Raji (cell line): ENCODE results near the gene C16orf92.

Experiments used
- POLR2A ChIP-seq: IDR thresholded peaks from 2 replicates; pipeline ENCODE4 v1.6.1; 2011; ENCODE audit warnings: low read depth, low read length, control low read depth; ENCODE audit not compliant: insufficient read depth

The C16orf92 gene

DNA sequence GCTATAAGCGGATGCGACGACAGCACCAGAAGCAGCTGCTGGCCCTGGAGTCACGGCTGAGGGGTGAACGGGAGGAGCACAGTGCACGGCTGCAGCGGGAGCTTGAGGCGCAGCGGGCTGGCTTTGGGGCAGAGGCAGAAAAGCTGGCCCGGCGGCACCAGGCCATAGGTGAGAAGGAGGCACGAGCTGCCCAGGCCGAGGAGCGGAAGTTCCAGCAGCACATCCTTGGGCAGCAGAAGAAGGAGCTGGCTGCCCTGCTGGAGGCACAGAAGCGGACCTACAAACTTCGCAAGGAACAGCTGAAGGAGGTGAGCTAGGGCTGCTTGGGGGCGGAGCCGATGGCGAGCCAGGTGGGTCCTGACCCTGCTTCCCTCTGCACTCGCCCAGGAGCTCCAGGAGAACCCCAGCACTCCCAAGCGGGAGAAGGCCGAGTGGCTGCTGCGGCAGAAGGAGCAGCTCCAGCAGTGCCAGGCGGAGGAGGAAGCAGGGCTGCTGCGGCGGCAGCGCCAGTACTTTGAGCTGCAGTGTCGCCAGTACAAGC is 37.7 kb upstream of the C16orf92 start:
- TF ChIP-seq POLR2A: no peak

GRCh38 chr16:29986231-29986630 is 36.8 kb upstream of the C16orf92 start:
- TF ChIP-seq POLR2A: no peak

GRCh38 chr16:29986931-29987330 is 36.1 kb upstream of the C16orf92 start:
- no peak for TF ChIP-seq POLR2A

DNA sequence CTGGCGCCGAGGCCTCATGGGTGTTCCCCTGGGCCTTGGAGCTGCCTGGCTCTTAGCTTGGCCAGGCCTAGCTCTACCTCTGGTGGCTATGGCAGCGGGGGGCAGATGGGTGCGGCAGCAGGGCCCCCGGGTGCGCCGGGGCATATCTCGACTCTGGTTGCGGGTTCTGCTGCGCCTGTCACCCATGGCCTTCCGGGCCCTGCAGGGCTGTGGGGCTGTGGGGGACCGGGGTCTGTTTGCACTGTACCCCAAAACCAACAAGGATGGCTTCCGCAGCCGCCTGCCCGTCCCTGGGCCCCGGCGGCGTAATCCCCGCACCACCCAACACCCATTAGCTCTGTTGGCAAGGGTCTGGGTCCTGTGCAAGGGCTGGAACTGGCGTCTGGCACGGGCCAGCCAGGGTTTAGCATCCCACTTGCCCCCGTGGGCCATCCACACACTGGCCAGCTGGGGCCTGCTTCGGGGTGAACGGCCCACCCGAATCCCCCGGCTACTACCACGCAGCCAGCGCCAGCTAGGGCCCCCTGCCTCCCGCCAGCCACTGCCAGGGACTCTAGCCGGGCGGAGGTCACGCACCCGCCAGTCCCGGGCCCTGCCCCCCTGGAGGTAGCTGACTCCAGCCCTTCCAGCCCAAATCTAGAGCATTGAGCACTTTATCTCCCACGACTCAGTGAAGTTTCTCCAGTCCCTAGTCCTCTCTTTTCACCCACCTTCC is 35.5 kb upstream of the C16orf92 start:
- TF ChIP-seq POLR2A: no peak

- no peak for TF ChIP-seq POLR2A
Measured at GRCh38 chr16:29988346-29989075, 34.5 kb upstream of the C16orf92 start.

- TF ChIP-seq POLR2A: no peak
Measured at GRCh38 chr16:29989111-29989858, 33.7 kb upstream of the C16orf92 start.

DNA sequence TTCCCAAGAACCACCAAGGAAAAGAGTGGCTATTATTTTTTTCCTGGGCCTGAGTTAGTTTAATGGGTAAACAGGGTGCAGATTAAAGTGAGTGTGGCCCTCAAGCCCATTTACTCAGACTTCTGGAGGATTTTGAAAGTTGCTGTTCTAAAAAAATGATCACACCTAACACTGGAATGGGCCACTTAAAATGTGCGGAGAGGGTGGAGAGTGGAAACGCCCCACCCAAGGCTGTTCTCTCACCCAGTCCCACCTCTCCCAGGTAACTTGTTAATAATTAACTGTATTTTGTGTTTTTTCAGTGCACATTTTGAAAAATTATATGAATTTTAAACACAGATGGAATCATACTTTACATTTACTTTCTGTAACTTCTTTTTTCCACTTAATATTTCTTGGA is 33.0 kb upstream of the C16orf92 start:
- TF ChIP-seq POLR2A: no peak

GRCh38 chr16:29990883-29991570 is 32.0 kb upstream of the C16orf92 start:
- TF ChIP-seq POLR2A: no peak

DNA sequence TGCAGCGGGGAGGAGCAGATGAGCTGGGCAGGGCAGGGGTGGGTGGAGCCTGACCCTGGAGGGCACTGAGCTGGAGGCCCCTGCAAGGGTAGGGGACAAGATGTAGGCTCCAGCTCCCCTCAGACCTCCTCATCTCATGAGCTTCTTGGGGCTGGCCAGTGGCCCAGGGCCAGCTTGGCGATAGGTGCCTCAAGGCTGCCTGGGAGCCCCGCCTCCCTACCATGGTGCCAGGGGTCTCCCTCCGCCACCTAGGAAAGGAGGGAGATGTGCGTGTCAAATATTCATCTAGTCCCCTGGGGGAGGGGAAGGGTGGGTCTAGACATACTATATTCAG is 31.5 kb upstream of the C16orf92 start:
- TF ChIP-seq POLR2A: no peak

GRCh38 chr16:29992344-29992967 is 30.5 kb upstream of the C16orf92 start:
- no peak for TF ChIP-seq POLR2A

DNA sequence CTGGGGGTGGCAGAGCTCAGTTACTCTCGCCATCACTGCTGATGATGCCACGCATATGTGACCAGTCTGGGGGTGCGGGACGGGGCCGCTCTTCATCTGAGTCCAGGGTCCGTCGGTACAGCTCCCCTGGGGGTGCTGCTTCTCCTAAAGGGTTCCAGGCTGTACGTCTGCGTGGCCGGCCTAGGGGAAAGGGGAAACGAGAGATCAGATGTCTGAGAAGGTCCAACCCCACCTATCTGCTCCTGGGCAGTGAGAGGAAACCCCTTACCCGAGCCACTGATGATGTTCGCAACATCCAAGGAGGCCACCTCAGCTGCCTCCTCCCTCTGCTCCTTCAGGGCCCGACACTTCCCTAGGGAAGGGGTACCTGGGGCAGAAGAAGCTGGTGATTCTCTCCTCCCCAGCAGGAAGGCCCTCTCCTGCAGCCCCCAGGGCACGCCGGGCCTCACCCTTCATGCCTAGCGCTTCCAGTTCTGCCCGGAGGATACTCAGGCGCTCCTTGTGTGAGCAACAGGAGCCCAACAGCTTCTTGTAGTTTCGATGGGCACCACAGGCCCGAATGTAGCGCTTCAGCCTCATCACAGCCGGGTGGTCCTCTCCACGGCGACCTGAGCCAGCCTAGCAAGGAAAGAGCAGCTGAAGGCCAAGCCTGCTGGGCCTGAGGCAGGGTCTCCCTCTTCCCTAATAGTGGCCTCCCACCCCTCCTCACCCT is 29.7 kb upstream of the C16orf92 start:
- no peak for TF ChIP-seq POLR2A

DNA sequence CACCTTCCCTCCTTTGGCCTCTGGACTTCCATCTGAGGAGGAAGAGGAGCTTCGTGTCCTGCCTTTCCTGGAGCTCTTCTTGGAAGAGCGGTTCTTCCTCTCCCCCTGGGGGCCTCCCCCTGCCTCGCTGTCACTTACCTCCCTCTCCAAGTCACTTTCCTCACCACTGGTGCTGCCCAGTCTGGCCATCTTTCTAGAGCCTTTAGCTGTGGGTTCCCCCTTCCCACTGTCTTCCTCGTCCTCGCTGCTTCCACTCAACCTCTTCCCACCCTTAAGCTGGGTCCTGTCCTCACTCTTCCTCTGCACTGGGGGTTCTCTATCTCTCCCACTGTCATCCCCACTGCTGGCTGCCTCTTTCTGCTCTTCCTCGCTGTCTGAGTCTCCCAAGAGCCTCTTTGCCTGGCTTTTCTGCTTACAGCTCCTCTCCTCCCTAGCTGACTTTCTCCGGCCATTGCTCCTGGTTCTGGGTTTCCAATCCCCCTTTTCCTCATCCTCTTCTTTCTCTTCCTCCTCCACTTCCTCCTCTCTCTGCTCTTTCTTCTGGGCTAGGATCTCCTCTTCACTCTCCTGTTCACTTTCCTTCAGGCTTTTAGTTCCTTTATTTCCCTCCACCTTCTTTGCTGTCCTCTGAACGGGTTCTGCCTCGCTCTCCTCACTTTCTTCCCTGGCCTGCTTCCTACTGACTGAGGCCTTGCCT is 28.9 kb upstream of the C16orf92 start:
- TF ChIP-seq POLR2A: no peak

DNA sequence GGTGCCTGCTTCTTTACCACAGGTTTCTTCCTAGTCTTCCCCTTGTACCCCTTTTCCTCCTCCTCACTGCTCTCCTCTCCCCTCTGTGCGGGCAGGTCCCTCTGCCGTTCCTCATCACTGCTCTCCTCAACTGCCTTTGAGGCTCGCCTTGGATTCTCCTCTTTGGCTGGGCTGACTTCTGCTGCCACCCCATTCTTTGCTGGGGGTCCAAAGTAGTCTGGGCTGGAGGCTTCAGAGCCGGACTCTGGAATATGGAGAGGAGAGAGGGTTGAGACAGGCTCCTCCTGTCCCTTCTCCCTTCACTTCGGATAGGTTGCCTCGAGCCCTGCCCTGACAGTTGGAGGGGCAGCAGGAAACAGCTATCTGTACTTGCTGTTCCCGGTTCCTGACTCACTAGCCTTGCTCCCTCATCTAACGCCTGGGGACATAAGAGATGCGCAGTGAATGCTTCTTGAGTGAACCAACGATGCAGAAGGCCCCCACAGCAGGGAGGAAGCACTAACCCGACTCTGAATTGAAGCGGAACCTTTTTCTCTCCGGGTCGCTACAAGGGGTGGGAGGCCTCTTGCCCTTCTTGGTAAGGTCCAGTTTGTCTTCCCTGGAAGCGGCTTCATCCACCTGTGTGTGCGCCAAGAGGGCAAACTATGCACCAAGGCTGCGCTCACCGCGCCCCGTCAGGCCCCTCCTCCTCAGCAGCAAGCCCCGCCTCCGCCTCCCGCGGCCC is 28.2 kb upstream of the C16orf92 start:
- TF ChIP-seq POLR2A: no peak
